Tibial nerve (tissue), 4 donors: ENCODE results near the gene ZFYVE19. TPM values are rescaled to one million over a fixed set of nuclear protein-coding genes. Genes with fewer than 3 reads are reported as not detected.

Source experiments
- DNase-seq, 2 donors: peaks; one replicate each; pipeline ENCODE4 v3.0.0-alpha.2; 2019; ENCODE audit warnings: low spot score in 2 of 2
- H3K27ac ChIP-seq, 4 donors: fragments of 200-600 bp; sonication (generic) in 3 of 4; one replicate each; pipeline ENCODE4 v1.5.1; 2017 to 2019; ENCODE audit warnings: mild to moderate bottlenecking in 1 of 4
- H3K27me3 ChIP-seq, 2 donors: fragments of 200-600 bp; sonication (generic) in 1 of 2; one replicate each; pipeline versions ENCODE4 v1.5.1 to v1.6.0; 2017 to 2019
- H3K36me3 ChIP-seq, 3 donors: fragments of 200-600 bp; sonication (generic); one replicate each; pipeline ENCODE4 v1.5.1; 2018 to 2019
- H3K4me1 ChIP-seq, 4 donors: fragments of 200-600 bp; sonication (generic) in 3 of 4; one replicate each; pipeline ENCODE4 v1.5.1; 2017 to 2019
- H3K4me3 ChIP-seq, 4 donors: fragments of 200-600 bp; sonication (generic) in 3 of 4; one replicate each; pipeline ENCODE4 v1.5.1; 2017 to 2019; ENCODE audit warnings: mild to moderate bottlenecking in 1 of 4, moderate library complexity in 1 of 4
- H3K9me3 ChIP-seq, 4 donors: fragments of 200-600 bp; sonication (generic) in 3 of 4; one replicate each; pipeline ENCODE4 v1.5.1; 2017 to 2019
- CTCF ChIP-seq, 5 experiments: fragments of 200-600 bp in 3 of 5; fragments of 450-650 bp in 2 of 5; sonication (generic) in 3 of 5; IDR thresholded peaks; one replicate each; pipeline ENCODE4 v1.5.1; 2016 to 2019; ENCODE audit warnings: antibody characterized with exemption in 5 of 5, mild to moderate bottlenecking in 3 of 5, moderate library complexity in 2 of 5
- EP300 ChIP-seq, 2 donors: sonication (generic); formaldehyde crosslinking; IDR thresholded peaks; one replicate each; pipeline ENCODE4 v1.6.1; 2017; ENCODE audit warnings: antibody characterized with exemption in 2 of 2, mild to moderate bottlenecking in 1 of 2
- POLR2A ChIP-seq, 2 donors: fragments of 450-650 bp; IDR thresholded peaks; one replicate each; pipeline ENCODE4 v1.6.1; 2017; ENCODE audit warnings: antibody characterized with exemption in 2 of 2, mild to moderate bottlenecking in 2 of 2, moderate library complexity in 2 of 2
- WGBS, 2 donors: methylation state at CpG; one replicate each; pipeline ENCODE4 v1.1.5; 2018; 5-methylcytosine and 5-hydroxymethylcytosine counted together
- total RNA-seq, 4 donors: library from RNA; depleted of rRNA; stranded (reverse); fragments of >200 nt; gene quantifications; one replicate each; pipeline ENCODE4 v1.1.0, GENCODE V29; 2016

ZFYVE19 gene
- total RNA-seq, 4 donors from 2014 or later, result 19.0 to 48.5 (median 34.2) TPM

- H3K9me3 ChIP-seq, result no peaks in the 10 kb centered on the region
- TF ChIP-seq POLR2A (IDR thresholded peaks at IDR 0.05), result no peak
- TF ChIP-seq EP300 (IDR thresholded peaks at IDR 0.05), result no peak
- no peak for TF ChIP-seq CTCF (IDR thresholded peaks at IDR 0.05)
- DNase-seq, result no peak
- H3K36me3 ChIP-seq, result peaks cover 0 to 28% (median 0%) of the 10 kb centered on the region in 3 donors
- H3K4me3 ChIP-seq, result peak overlapping the region; percentile 21 to 75 (median 58)
- H3K27me3 ChIP-seq, result no peaks in the 10 kb centered on the region
- peaks cover 0 to 51% (median 34%) of the 10 kb centered on the region in 4 donors for H3K4me1 ChIP-seq
- peak overlapping the region; percentile 37 to 84 (median 72) for H3K27ac ChIP-seq
- WGBS, 2 donors, result 35 to 38% methylated on average over 8 of the region's 8 CpGs
Observed at GRCh38 chr15:40764629-40765103, 42.2 kb upstream of the ZFYVE19 start.

- Histone ChIP-seq H3K27ac (peak overlapping the region in 2 of 4 donors; percentile 67 to 78), H3K9me3 (no peaks in the 10 kb centered on the region), H3K4me1 (peaks cover 0 to 61% (median 38%) of the 10 kb centered on the region in 4 donors), H3K27me3 (no peaks in the 10 kb centered on the region), H3K4me3 (no peak overlapping the region), H3K36me3 (peaks cover 0 to 44% (median 0%) of the 10 kb centered on the region in 3 donors)
- 61 to 76% methylated on average over 6 to 7 of the region's 7 CpGs for WGBS, 2 donors
- TF ChIP-seq POLR2A (IDR thresholded peaks at IDR 0.05) (no peak), EP300 (IDR thresholded peaks at IDR 0.05) (no peak), CTCF (IDR thresholded peaks at IDR 0.05) (no peak)
- DNase-seq, result no peak
Observed at GRCh38 chr15:40766194-40766815, 40.6 kb upstream of the ZFYVE19 start.

GRCh38 chr15:40766906-40767837 is 39.7 kb upstream of the ZFYVE19 start:
- DNase-seq, result no peak
- Histone ChIP-seq H3K4me3 (no peak overlapping the region), H3K27ac (no peak overlapping the region), H3K36me3 (peaks cover 0 to 53% (median 0%) of the 10 kb centered on the region in 3 donors), H3K4me1 (peaks cover 0 to 61% (median 38%) of the 10 kb centered on the region in 4 donors), H3K9me3 (no peaks in the 10 kb centered on the region), H3K27me3 (no peaks in the 10 kb centered on the region)
- 86 to 90% methylated on average over 27 to 29 of the region's 32 CpGs for WGBS, 2 donors
- TF ChIP-seq EP300 (IDR thresholded peaks at IDR 0.05), result no peak
- no peak for TF ChIP-seq POLR2A (IDR thresholded peaks at IDR 0.05)
- no peak for TF ChIP-seq CTCF (IDR thresholded peaks at IDR 0.05)

GRCh38 chr15:40767838-40768500 is 38.9 kb upstream of the ZFYVE19 start:
- DNase-seq, result no peak
- Histone ChIP-seq H3K4me3 (no peak overlapping the region), H3K27me3 (no peaks in the 10 kb centered on the region), H3K9me3 (no peaks in the 10 kb centered on the region), H3K4me1 (peaks cover 0 to 60% (median 36%) of the 10 kb centered on the region in 4 donors), H3K36me3 (peaks cover 0 to 61% (median 0%) of the 10 kb centered on the region in 3 donors), H3K27ac (peak overlapping the region in 2 of 4 donors; percentile 5 to 61)
- WGBS, 2 donors, result 82 to 83% methylated on average over 29 of the region's 29 CpGs
- TF ChIP-seq EP300 (IDR thresholded peaks at IDR 0.05) (no peak), POLR2A (IDR thresholded peaks at IDR 0.05) (no peak), CTCF (IDR thresholded peaks at IDR 0.05) (no peak)
